ENCODE measurements around the gene PPP6R2. TPM values are rescaled to one million over a fixed set of nuclear protein-coding genes. Genes with fewer than 3 reads are reported as not detected.
A peak's percentile ranks its signal among the peaks of the same experiment; 100 is the strongest.

PPP6R2 gene
- total RNA-seq, 1 experiment from 2014 or later: 49.2 TPM

DNA sequence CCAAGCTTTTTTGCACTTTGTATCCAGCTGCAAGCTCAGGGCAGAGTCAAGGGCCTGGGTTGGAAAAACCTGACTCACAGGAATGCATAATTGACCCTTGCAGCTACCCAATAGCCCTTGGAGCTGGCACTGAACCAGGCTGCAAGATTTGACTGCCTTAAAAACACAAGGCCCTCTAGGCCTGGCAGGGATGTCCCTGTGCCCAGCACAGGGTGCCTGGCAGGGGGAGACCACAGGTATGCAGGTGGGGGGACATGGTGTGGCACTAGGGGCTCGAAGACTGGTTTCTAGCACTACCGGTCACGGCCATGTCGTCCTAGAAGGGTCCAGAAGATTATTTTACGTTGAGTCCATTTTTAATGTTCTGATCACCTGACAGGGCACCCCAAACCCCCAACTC, 101.5 kb downstream of the PPP6R2 start:
- H3K4me2 ChIP-seq: no peak overlapping the region
- H3K9me3 ChIP-seq (ENCODE audit: insufficient read depth, low read depth): no peaks in the 10 kb centered on the region
- no peaks in the 10 kb centered on the region for H3K27me3 ChIP-seq (ENCODE audit: insufficient read depth, low read depth)
- ChIA-PET CTCF (interaction anchor here (0.5 kb wide), 1 partner anchor 54 kb away, joined by 18 read pairs; no protein-coding TSS in a partner anchor), POLR2A (ENCODE audit: unreplicated experiment) (no interaction called here)
- TF ChIP-seq, protein P1, sequence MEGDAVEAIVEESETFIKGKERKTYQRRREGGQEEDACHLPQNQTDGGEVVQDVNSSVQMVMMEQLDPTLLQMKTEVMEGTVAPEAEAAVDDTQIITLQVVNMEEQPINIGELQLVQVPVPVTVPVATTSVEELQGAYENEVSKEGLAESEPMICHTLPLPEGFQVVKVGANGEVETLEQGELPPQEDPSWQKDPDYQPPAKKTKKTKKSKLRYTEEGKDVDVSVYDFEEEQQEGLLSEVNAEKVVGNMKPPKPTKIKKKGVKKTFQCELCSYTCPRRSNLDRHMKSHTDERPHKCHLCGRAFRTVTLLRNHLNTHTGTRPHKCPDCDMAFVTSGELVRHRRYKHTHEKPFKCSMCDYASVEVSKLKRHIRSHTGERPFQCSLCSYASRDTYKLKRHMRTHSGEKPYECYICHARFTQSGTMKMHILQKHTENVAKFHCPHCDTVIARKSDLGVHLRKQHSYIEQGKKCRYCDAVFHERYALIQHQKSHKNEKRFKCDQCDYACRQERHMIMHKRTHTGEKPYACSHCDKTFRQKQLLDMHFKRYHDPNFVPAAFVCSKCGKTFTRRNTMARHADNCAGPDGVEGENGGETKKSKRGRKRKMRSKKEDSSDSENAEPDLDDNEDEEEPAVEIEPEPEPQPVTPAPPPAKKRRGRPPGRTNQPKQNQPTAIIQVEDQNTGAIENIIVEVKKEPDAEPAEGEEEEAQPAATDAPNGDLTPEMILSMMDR (conservative IDR thresholded peaks at IDR 0.05): no peak
- TF ChIP-seq EZH2 (IDR thresholded peaks at IDR 0.05; ENCODE audit: low read depth): no peak
- no peak overlapping the region for H3K27ac ChIP-seq
- H3K4me1 ChIP-seq (replicated peaks; ENCODE audit: insufficient read depth): peaks cover 14% of the 10 kb centered on the region
- H3K9me2 ChIP-seq (ENCODE audit: insufficient read depth): no peaks in the 10 kb centered on the region
- peaks cover 26% of the 10 kb centered on the region; the same call in 1 of the 2 replicates for H3K36me3 ChIP-seq (ENCODE audit: low read depth)
- peaks cover 73% of the 10 kb centered on the region for H3F3A ChIP-seq (ENCODE audit: insufficient read depth, low read depth)
- no peak overlapping the region for H2AFZ ChIP-seq
- peaks cover 64% of the 10 kb centered on the region for H4K20me1 ChIP-seq (ENCODE audit: insufficient read depth)
- no peaks in the 10 kb centered on the region for H3K79me2 ChIP-seq (ENCODE audit: low read depth)
- DNase-seq: peak; percentile 44 to 77
- H3K4me3 ChIP-seq: no peak overlapping the region
- intact Hi-C loops (cut with micrococcal nuclease; ENCODE audit: unreplicated experiment): loop anchor here (5.0 kb wide), 1 partner anchor 53 kb away; no protein-coding TSS in a partner anchor
- no TSS peak for BruUV-seq (replicated peaks)

DNA sequence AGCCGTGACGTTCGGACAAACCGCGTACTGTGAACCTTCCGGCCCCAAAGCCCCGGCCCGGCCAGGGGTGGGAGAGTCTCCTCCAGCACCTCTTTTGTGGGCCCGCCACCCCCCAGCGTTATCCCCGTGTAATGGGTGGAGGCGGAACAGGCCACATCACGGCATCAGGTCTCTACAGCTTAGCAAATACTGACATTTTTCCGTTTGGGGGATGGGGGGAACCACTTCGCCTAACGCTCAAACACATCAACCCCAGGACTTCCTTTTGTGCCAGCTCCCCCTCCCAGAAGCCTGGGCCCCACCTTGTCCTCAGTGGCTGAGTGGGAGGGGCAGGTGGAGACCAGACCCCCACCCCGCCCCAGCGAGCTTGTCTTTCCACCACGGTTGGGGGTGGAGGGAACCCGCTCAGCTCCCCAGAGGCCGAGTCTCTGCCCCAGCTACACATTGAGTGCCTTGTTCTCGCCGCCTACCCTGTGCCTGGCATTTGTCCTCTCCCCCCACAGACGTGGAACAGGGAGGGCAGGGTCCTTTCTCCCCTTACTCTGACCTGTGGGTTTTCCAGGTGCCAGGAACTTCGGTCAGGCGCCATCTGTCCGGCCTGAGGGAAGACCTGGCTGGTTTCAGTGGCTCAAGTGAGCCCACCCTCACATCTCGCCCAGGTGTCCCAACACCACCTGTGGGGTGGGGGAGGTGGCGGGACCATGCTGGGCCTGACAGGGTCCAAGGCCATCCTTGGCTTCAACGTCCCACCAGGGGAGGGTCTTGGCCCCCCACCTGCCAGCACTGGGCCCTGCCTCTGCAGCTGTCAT, 102.1 kb downstream of the PPP6R2 start:
- Histone ChIP-seq H3K79me2 (ENCODE audit: low read depth) (no peaks in the 10 kb centered on the region), H3K27ac (no peak overlapping the region), H3K4me3 (no peak overlapping the region), H3F3A (ENCODE audit: insufficient read depth, low read depth) (peaks cover 77% of the 10 kb centered on the region), H3K27me3 (ENCODE audit: insufficient read depth, low read depth) (no peaks in the 10 kb centered on the region), H3K4me2 (no peak overlapping the region), H4K20me1 (ENCODE audit: insufficient read depth) (peaks cover 61% of the 10 kb centered on the region), H2AFZ (no peak overlapping the region), H3K9me3 (ENCODE audit: insufficient read depth, low read depth) (no peaks in the 10 kb centered on the region), H3K36me3 (ENCODE audit: low read depth) (peaks cover 23% of the 10 kb centered on the region; the same call in 1 of the 2 replicates), H3K4me1 (replicated peaks; ENCODE audit: insufficient read depth) (peaks cover 14% of the 10 kb centered on the region), H3K9me2 (ENCODE audit: insufficient read depth) (no peaks in the 10 kb centered on the region)
- DNase-seq: no peak
- intact Hi-C loops (cut with micrococcal nuclease; ENCODE audit: unreplicated experiment): no loop called here
- BruUV-seq (replicated peaks): TSS peak; percentile 25
- ChIA-PET CTCF (no interaction called here), POLR2A (ENCODE audit: unreplicated experiment) (no interaction called here)
- no peak for TF ChIP-seq EZH2 (IDR thresholded peaks at IDR 0.05; ENCODE audit: low read depth)
- TF ChIP-seq, protein P1 (conservative IDR thresholded peaks at IDR 0.05): no peak

DNA sequence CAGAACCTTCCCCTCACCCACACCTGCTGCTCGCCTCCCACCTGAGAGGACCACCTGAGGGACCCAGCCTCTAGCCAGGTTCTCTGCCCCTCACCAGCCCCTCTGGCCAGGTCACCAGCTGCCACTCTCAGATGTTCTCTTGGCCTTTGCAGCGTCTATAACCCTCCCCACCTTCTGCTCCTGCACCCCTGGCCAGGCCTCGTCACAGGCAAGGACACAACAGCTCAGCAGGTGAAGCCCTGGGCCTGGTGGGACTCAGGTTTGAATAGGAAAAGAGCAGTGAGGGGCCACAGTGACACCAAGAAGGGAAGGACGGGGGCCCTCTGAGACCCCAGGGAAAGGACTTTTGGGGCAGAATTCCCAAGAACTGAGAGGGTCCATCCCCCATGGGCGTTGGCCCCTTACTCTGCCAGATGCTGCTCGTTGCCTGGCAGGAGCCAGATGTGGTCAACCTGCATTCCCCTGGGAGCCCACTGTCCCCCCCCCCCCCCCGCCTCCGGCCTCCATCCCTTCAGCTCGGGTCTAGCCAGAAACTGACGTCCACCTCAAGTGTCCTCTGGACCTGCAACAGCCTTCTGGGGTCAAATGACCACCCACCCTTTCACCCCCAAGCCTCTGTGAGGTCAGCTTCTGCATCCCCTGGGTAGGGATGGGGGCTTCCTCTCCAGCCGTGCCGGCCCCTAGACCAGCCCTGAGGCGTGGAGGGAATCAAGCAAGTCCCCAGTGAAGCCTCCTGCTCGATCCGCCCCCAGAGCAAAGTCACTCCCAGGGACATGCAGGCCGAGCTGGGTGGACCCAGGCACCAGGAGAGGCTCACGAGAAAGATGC, 103.0 kb downstream of the PPP6R2 start:
- H3K9me3 ChIP-seq (ENCODE audit: insufficient read depth, low read depth): no peaks in the 10 kb centered on the region
- H3K4me2 ChIP-seq: no peak overlapping the region
- DNase-seq: no peak
- H4K20me1 ChIP-seq (ENCODE audit: insufficient read depth): peaks cover 61% of the 10 kb centered on the region
- peaks cover 83% of the 10 kb centered on the region for H3F3A ChIP-seq (ENCODE audit: insufficient read depth, low read depth)
- no TSS peak for BruUV-seq (replicated peaks)
- H3K27me3 ChIP-seq (ENCODE audit: insufficient read depth, low read depth): no peaks in the 10 kb centered on the region
- H3K4me3 ChIP-seq: no peak overlapping the region
- no peak overlapping the region for H2AFZ ChIP-seq
- H3K36me3 ChIP-seq (ENCODE audit: low read depth): peaks cover 23% of the 10 kb centered on the region; the same call in 1 of the 2 replicates
- no peaks in the 10 kb centered on the region for H3K9me2 ChIP-seq (ENCODE audit: insufficient read depth)
- H3K4me1 ChIP-seq (replicated peaks; ENCODE audit: insufficient read depth): peaks cover 14% of the 10 kb centered on the region
- no peak overlapping the region for H3K27ac ChIP-seq
- CTCF ChIA-PET: no interaction called here
- no peak for TF ChIP-seq EZH2 (IDR thresholded peaks at IDR 0.05; ENCODE audit: low read depth)
- TF ChIP-seq, protein P1 (conservative IDR thresholded peaks at IDR 0.05): no peak
- intact Hi-C loops (cut with micrococcal nuclease; ENCODE audit: unreplicated experiment): no loop called here
- H3K79me2 ChIP-seq (ENCODE audit: low read depth): no peaks in the 10 kb centered on the region
- POLR2A ChIA-PET (ENCODE audit: unreplicated experiment): no interaction called here
